BLaER1 treated with 17β-estradiol and CSF1 and Interleukin-3, amounts not matched to agents 10 nM and 100 nM (cell line): ENCODE results near the gene KIFAP3.

Source experiments
- H3K27ac ChIP-seq, 11 experiments: shearing (Covaris generic); formaldehyde crosslinking; 2 replicates each; pipeline ENCODE4 v1.8.1; 2022
- H3K27me3 ChIP-seq, 11 experiments: shearing (Covaris generic); formaldehyde crosslinking; 2 replicates each; pipeline ENCODE4 v1.8.1; 2022
- H3K36me3 ChIP-seq, 11 experiments: shearing (Covaris generic); formaldehyde crosslinking; 2 replicates each; pipeline ENCODE4 v1.8.1; 2022
- H3K4me1 ChIP-seq, 10 experiments: shearing (Covaris generic); formaldehyde crosslinking; 2 replicates each; pipeline ENCODE4 v1.8.1; 2022
- H3K4me2 ChIP-seq, 11 experiments: shearing (Covaris generic); formaldehyde crosslinking; 2 replicates each; pipeline ENCODE4 v1.8.1; 2022
- H3K4me3 ChIP-seq, 10 experiments: shearing (Covaris generic); formaldehyde crosslinking; 2 replicates each; pipeline ENCODE4 v1.8.1; 2022
- H3K9ac ChIP-seq, 11 experiments: shearing (Covaris generic); formaldehyde crosslinking; 2 replicates each; pipeline ENCODE4 v1.8.1; 2022
- H3K9me3 ChIP-seq, 11 experiments: shearing (Covaris generic); formaldehyde crosslinking; replicated peaks in 1 of 11; 2 replicates each; pipeline ENCODE4 v1.8.1; 2022
- H4K20me1 ChIP-seq, 11 experiments: shearing (Covaris generic); formaldehyde crosslinking; 2 replicates each; pipeline ENCODE4 v1.8.1; 2022
- Cebpa-rat ChIP-seq, 11 experiments: shearing (Covaris generic); IDR thresholded peaks; 2 replicates each; pipeline ENCODE4 v1.8.1; 2022

KIFAP3 gene

GRCh38 chr1:169892176-169892926, 182.1 kb downstream of the KIFAP3 start:
- peak overlapping the region; percentile 93 to 100 (median 98); a peak in 19 of 22 replicates for H3K27ac ChIP-seq
- H4K20me1 ChIP-seq, result peaks cover 0 to 19% (median 5%) of the 10 kb centered on the region in 11 experiments; a peak in 5 of 22 replicates
- H3K4me2 ChIP-seq, result peak overlapping the region; percentile 86 to 97 (median 91)
- H3K4me3 ChIP-seq, result peak overlapping the region; percentile 82 to 99 (median 94)
- no peak for TF ChIP-seq Cebpa-rat (IDR thresholded peaks at IDR 0.05)
- H3K27me3 ChIP-seq, result no peaks in the 10 kb centered on the region
- H3K9ac ChIP-seq, result peak overlapping the region; percentile 89 to 99 (median 97)
- no peaks in the 10 kb centered on the region for H3K9me3 ChIP-seq
- peaks cover 23 to 47% (median 26%) of the 10 kb centered on the region in 10 experiments for H3K4me1 ChIP-seq
- H3K36me3 ChIP-seq, result peaks cover 10 to 16% (median 14%) of the 10 kb centered on the region in 11 experiments; a peak in 20 of 22 replicates

GRCh38 chr1:169891539-169891885, 183.0 kb downstream of the KIFAP3 start:
- Histone ChIP-seq H3K27me3 (no peaks in the 10 kb centered on the region), H3K4me1 (peaks cover 23 to 40% (median 26%) of the 10 kb centered on the region in 10 experiments), H3K36me3 (peaks cover 19 to 25% (median 23%) of the 10 kb centered on the region in 11 experiments; a peak in 21 of 22 replicates), H3K9ac (no peak overlapping the region), H4K20me1 (peaks cover 0 to 19% (median 5%) of the 10 kb centered on the region in 11 experiments; a peak in 5 of 22 replicates), H3K9me3 (no peaks in the 10 kb centered on the region), H3K4me2 (peak overlapping the region; percentile 26 to 97 (median 90); a peak in 18 of 22 replicates), H3K4me3 (no peak overlapping the region), H3K27ac (no peak overlapping the region)
- TF ChIP-seq Cebpa-rat (IDR thresholded peaks at IDR 0.05), result no peak

DNA sequence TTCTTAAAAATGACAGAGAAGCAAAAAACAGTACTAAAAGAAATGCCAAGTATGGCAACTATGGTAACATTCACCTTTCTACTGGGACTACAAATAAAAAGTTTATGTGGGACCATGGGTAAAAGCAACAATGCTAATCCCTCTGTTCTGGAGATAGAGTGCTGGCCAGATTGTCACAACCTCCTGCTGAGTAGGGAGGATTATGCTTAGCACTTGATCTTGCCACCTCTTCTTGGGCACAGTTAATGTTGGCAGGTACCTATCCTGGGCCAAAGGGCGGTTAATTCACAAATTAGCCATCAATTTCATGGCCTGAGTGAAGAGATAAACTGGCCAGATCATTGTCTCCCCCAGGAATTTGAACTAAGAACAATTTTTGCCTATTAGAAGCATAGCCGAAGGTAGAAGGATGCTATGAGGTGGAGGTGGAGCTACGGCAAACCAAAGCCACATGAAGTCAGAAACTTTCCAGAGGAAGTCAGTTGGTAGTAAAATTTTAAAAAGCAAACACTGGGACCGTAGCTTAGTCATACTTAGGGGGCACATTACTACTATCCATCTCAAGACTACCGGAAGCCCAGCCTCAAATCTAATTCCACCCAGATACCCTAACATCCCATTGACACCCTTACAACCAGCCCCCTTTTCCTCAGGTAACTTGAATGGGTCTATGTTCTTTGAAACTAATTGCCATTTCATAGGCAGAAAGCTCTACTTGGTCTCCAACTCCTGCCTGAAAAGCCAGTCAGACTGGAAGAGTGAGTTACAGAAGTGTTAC, 183.5 kb downstream of the KIFAP3 start:
- H3K4me1 ChIP-seq, result peaks cover 20 to 34% (median 26%) of the 10 kb centered on the region in 10 experiments
- H3K4me2 ChIP-seq, result peak overlapping the region; percentile 26 to 97 (median 90); a peak in 18 of 22 replicates
- peaks cover 24 to 30% (median 28%) of the 10 kb centered on the region in 11 experiments for H3K36me3 ChIP-seq
- peaks cover 0 to 19% (median 5%) of the 10 kb centered on the region in 11 experiments; a peak in 5 of 22 replicates for H4K20me1 ChIP-seq
- H3K9ac ChIP-seq, result no peak overlapping the region
- no peaks in the 10 kb centered on the region for H3K27me3 ChIP-seq
- no peaks in the 10 kb centered on the region for H3K9me3 ChIP-seq
- no peak overlapping the region for H3K4me3 ChIP-seq
- H3K27ac ChIP-seq, result no peak overlapping the region
- no peak for TF ChIP-seq Cebpa-rat (IDR thresholded peaks at IDR 0.05)

DNA sequence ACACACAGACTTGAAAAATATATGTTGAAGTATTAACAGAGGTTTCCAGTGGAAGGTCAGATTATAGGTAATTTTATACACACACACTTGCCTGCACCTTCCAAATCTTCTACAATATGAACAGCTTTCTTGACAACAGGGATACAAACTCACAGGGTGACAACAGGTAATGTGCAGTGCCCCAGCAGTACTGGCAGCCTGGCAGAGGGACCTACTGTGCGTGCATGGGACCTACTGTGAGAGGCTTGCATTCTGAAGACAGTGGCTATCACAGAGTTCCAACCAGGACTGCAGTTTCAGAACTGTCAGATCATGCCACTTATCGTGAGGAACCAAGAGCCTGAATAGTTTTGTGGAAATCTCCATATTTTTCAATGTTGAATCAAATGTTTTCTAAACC, 184.6 kb downstream of the KIFAP3 start:
- Histone ChIP-seq H3K4me3 (no peak overlapping the region), H4K20me1 (peaks cover 0 to 19% (median 5%) of the 10 kb centered on the region in 11 experiments; a peak in 5 of 22 replicates), H3K4me2 (no peak overlapping the region)

DNA sequence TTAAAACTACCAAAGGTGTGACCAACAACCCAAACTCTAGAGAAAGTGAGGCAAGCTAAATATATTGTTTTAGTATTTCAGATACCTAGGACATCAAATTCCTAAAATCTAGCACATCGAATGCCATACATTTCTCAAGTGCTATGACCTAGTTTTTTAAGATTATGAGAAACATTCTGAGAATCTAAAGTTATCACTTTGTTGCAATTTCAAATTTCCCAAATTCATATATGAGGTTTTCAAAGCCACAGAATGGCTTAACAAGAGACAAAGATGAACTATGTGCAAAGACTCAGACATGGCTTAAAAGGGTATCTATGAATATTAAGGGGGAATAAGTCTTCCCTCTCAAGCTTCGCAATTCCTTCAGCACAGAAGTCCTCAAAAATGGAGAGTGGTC, 187.6 kb downstream of the KIFAP3 start:
- no peak overlapping the region for H3K4me3 ChIP-seq
- peaks cover 0 to 19% (median 0%) of the 10 kb centered on the region in 11 experiments; a peak in 5 of 22 replicates for H4K20me1 ChIP-seq
- H3K9me3 ChIP-seq, result no peaks in the 10 kb centered on the region
- TF ChIP-seq Cebpa-rat (IDR thresholded peaks at IDR 0.05), result no peak
- H3K9ac ChIP-seq, result no peak overlapping the region
- no peak overlapping the region for H3K27ac ChIP-seq
- no peak overlapping the region for H3K4me2 ChIP-seq
- H3K4me1 ChIP-seq, result peaks cover 7 to 14% (median 11%) of the 10 kb centered on the region in 10 experiments; a peak in 18 of 20 replicates
- no peaks in the 10 kb centered on the region for H3K27me3 ChIP-seq
- peaks cover 34 to 70% (median 57%) of the 10 kb centered on the region in 11 experiments for H3K36me3 ChIP-seq

More for the DNA sequence above, 184.6 kb downstream of the KIFAP3 start:
- Histone ChIP-seq H3K27me3 (no peaks in the 10 kb centered on the region), H3K9me3 (no peaks in the 10 kb centered on the region), H3K9ac (no peak overlapping the region), H3K27ac (no peak overlapping the region), H3K36me3 (peaks cover 28 to 41% (median 38%) of the 10 kb centered on the region in 11 experiments), H3K4me1 (peaks cover 17 to 27% (median 26%) of the 10 kb centered on the region in 10 experiments)
- TF ChIP-seq Cebpa-rat (IDR thresholded peaks at IDR 0.05), result no peak

GRCh38 chr1:169886422-169886821, 188.1 kb downstream of the KIFAP3 start:
- H3K27ac ChIP-seq, result no peak overlapping the region
- no peak overlapping the region for H3K9ac ChIP-seq
- H3K9me3 ChIP-seq, result no peaks in the 10 kb centered on the region
- TF ChIP-seq Cebpa-rat (IDR thresholded peaks at IDR 0.05), result no peak
- H3K36me3 ChIP-seq, result peaks cover 35 to 75% (median 60%) of the 10 kb centered on the region in 11 experiments
- peaks cover 4 to 8% (median 7%) of the 10 kb centered on the region in 10 experiments; a peak in 15 of 20 replicates for H3K4me1 ChIP-seq
- no peak overlapping the region for H3K4me2 ChIP-seq
- H3K4me3 ChIP-seq, result no peak overlapping the region
- H4K20me1 ChIP-seq, result peaks cover 0 to 19% (median 0%) of the 10 kb centered on the region in 11 experiments; a peak in 5 of 22 replicates
- H3K27me3 ChIP-seq, result no peaks in the 10 kb centered on the region

DNA sequence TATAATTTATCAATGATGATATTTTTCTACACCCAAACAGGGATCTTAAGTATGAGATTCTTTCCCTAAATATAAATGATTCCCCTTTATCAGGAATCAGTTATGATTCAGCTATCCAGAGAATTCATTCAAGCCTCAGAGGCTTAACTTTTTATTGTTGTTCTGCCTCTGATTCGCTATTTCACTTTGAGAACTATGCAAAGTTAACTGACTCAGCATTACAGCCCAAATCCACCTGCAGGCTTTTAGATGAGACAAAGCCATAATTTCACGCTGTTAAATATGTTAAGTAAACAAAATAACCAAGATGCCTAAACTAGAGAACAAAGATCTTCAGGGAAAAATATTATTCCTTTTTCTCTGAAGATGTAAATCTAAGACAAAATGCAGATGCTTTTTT, 189.3 kb downstream of the KIFAP3 start:
- no peak overlapping the region for H3K27ac ChIP-seq
- no peak for TF ChIP-seq Cebpa-rat (IDR thresholded peaks at IDR 0.05)
- no peaks in the 10 kb centered on the region for H3K27me3 ChIP-seq
- no peak overlapping the region for H3K4me2 ChIP-seq
- peaks cover 0 to 9% (median 0%) of the 10 kb centered on the region in 11 experiments; a peak in 4 of 22 replicates for H4K20me1 ChIP-seq
- H3K9ac ChIP-seq, result no peak overlapping the region
- H3K4me1 ChIP-seq, result peaks cover 0 to 5% (median 0%) of the 10 kb centered on the region in 10 experiments; a peak in 1 of 20 replicates
- no peak overlapping the region for H3K4me3 ChIP-seq
- peaks cover 35 to 77% (median 60%) of the 10 kb centered on the region in 11 experiments for H3K36me3 ChIP-seq
- H3K9me3 ChIP-seq, result no peaks in the 10 kb centered on the region

- no peak overlapping the region for H3K4me2 ChIP-seq
Observed at GRCh38 chr1:169884634-169885033, 189.9 kb downstream of the KIFAP3 start.

More at GRCh38 chr1:169884634-169885033, 189.9 kb downstream of the KIFAP3 start:
- Histone ChIP-seq H4K20me1 (peaks cover 0 to 6% (median 0%) of the 10 kb centered on the region in 11 experiments; a peak in 3 of 22 replicates), H3K9ac (no peak overlapping the region), H3K9me3 (no peaks in the 10 kb centered on the region), H3K36me3 (peaks cover 35 to 77% (median 60%) of the 10 kb centered on the region in 11 experiments), H3K27me3 (no peaks in the 10 kb centered on the region), H3K4me3 (no peak overlapping the region), H3K27ac (no peak overlapping the region), H3K4me1 (peaks cover 0 to 10% (median 0%) of the 10 kb centered on the region in 10 experiments; a peak in 6 of 20 replicates)
- TF ChIP-seq Cebpa-rat (IDR thresholded peaks at IDR 0.05), result no peak
